Amygdala (tissue), 56 donors: ENCODE results near the gene TMEM163.
"Not testable (repeated sequence)": the region's sequence is repeated elsewhere in the genome, so short reads cannot be mapped to it uniquely, and the experiment has no call there.

Experiments used
- DNase-seq, 56 donors: peaks; one replicate each; lab custom pipeline; 2025; lab: John Stamatoyannopoulos, UW

Gene TMEM163

GRCh38 chr2:134586326-134586965 lies 132.4 kb downstream of the TMEM163 start:
- no peak for DNase-seq

- DNase-seq: no peak
Observed at GRCh38 chr2:134583997-134584520, 134.7 kb downstream of the TMEM163 start.

- DNase-seq: no peak
Observed at GRCh38 chr2:134583462-134583861, 135.3 kb downstream of the TMEM163 start.

- no peak for DNase-seq
Observed at GRCh38 chr2:134582547-134582899, 136.3 kb downstream of the TMEM163 start.

- DNase-seq: no peak
Observed at GRCh38 chr2:134581877-134582546, 136.8 kb downstream of the TMEM163 start.

- DNase-seq: no peak
Observed at GRCh38 chr2:134578316-134578715, 140.5 kb downstream of the TMEM163 start.

GRCh38 chr2:134576478-134576877 lies 142.3 kb downstream of the TMEM163 start:
- DNase-seq: no peak

GRCh38 chr2:134575888-134576287 lies 142.9 kb downstream of the TMEM163 start:
- no peak for DNase-seq

- no peak for DNase-seq
Observed at GRCh38 chr2:134574611-134575330, 144.0 kb downstream of the TMEM163 start.

- no peak for DNase-seq
Observed at GRCh38 chr2:134573724-134574123, 145.1 kb downstream of the TMEM163 start.

- no peak for DNase-seq
Observed at GRCh38 chr2:134573085-134573370, 145.8 kb downstream of the TMEM163 start.

GRCh38 chr2:134572314-134573084 lies 146.3 kb downstream of the TMEM163 start:
- peak in 1 of 56 donors; percentile 3 for DNase-seq

- no peak for DNase-seq
Observed at GRCh38 chr2:134570676-134571075, 148.1 kb downstream of the TMEM163 start.

- DNase-seq: no peak
Observed at GRCh38 chr2:134568413-134568812, 150.4 kb downstream of the TMEM163 start.

- no peak for DNase-seq
Observed at GRCh38 chr2:134567666-134568065, 151.1 kb downstream of the TMEM163 start.

- DNase-seq: not testable (repeated sequence)
Observed at GRCh38 chr2:134564955-134565354, 153.8 kb downstream of the TMEM163 start.

GRCh38 chr2:134564549-134564948 lies 154.3 kb downstream of the TMEM163 start:
- DNase-seq: no peak

GRCh38 chr2:134558208-134558830 lies 160.5 kb downstream of the TMEM163 start:
- no peak for DNase-seq

GRCh38 chr2:134555411-134555810 lies 163.4 kb downstream of the TMEM163 start:
- DNase-seq: no peak

- DNase-seq: no peak
Observed at GRCh38 chr2:134553657-134554056, 165.1 kb downstream of the TMEM163 start.
